OCI-LY3 (cell line): ENCODE data around the gene ARMC9.
"Not testable (repeated sequence)": the region's sequence is repeated elsewhere in the genome, so short reads cannot be mapped to it uniquely, and the experiment has no call there.

Source experiments
- H2AFZ ChIP-seq: fragments of 200-600, 300-600 bp; shearing (Covaris generic); 2 replicates; pipeline ENCODE4 v1.6.0; 2014; ENCODE audit warnings: antibody characterized with exemption, low read depth, low read length
- H3K27ac ChIP-seq: fragments of 200-600, 300-600 bp; sonication (generic); 2 replicates; pipeline ENCODE4 v1.5.1; 2014; ENCODE audit warnings: mild to moderate bottlenecking, low read length, moderate library complexity, mixed read lengths
- H3K27me3 ChIP-seq: fragments of 200-600, 300-600 bp; sonication (generic); 2 replicates; pipeline ENCODE4 v1.6.1; 2014; ENCODE audit warnings: low read depth, low read length, mixed read lengths
- H3K36me3 ChIP-seq: fragments of 200-600, 300-600 bp; sonication (generic); replicated peaks from 2 replicates; pipeline ENCODE3; 2014; ENCODE audit warnings: low read depth, low read length, mixed read lengths
- H3K4me1 ChIP-seq: fragments of 300-600, 200-600 bp; sonication (generic); 2 replicates; pipeline ENCODE4 v1.6.1; 2014; ENCODE audit warnings: low read length, mixed read lengths
- H3K4me2 ChIP-seq: fragments of 200-600, 300-600 bp; sonication (generic); 2 replicates; pipeline ENCODE4 v1.6.1; 2014; ENCODE audit warnings: low read length, mixed read lengths
- H3K4me3 ChIP-seq: fragments of 300-600, 200-600 bp; sonication (generic); 2 replicates; pipeline ENCODE4 v1.5.1; 2014; ENCODE audit warnings: antibody characterized with exemption, mild to moderate bottlenecking, low read length, moderate library complexity
- H3K79me2 ChIP-seq: fragments of 300-600, 200-600 bp; shearing (Covaris generic); 2 replicates; pipeline ENCODE4 v1.6.1; 2014; ENCODE audit warnings: mild to moderate bottlenecking, low read length, mixed read lengths
- H3K9ac ChIP-seq: fragments of 300-600, 200-600 bp; shearing (Covaris generic); 2 replicates; pipeline ENCODE4 v1.6.0; 2014; ENCODE audit warnings: mild to moderate bottlenecking, low read length, moderate library complexity
- H3K9me3 ChIP-seq: fragments of 200-600, 300-600 bp; shearing (Covaris generic); 2 replicates; pipeline ENCODE4 v1.6.1; 2014; ENCODE audit warnings: low read length, mixed read lengths; ENCODE audit not compliant: insufficient read depth
- H4K20me1 ChIP-seq: fragments of 200-600, 300-600 bp; sonication (generic); 2 replicates; pipeline ENCODE4 v1.6.1; 2016; ENCODE audit warnings: low read length, mixed read lengths; ENCODE audit not compliant: insufficient read depth
- CTCF ChIP-seq: fragments of 200-600, 300-600 bp; sonication (generic); IDR thresholded peaks from 2 replicates; pipeline ENCODE4 v1.5.1; 2014; ENCODE audit warnings: antibody characterized with exemption, low read length, low read depth
- EZH2phosphoT487 ChIP-seq: fragments of 200-600 bp; shearing (Covaris generic); IDR thresholded peaks from 2 replicates; pipeline ENCODE4 v1.6.1; 2018; ENCODE audit warnings: antibody characterized with exemption, mixed run types, low read depth

The ARMC9 gene

GRCh38 chr2:231250146-231250545 lies 51.7 kb downstream of the ARMC9 start:
- Histone ChIP-seq H3K27ac (no peak overlapping the region), H3K27me3 (no peaks in the 10 kb centered on the region), H4K20me1 (no peaks in the 10 kb centered on the region), H3K4me3 (no peak overlapping the region), H2AFZ (no peak overlapping the region), H3K79me2 (no peaks in the 10 kb centered on the region), H3K4me1 (peaks cover 5% of the 10 kb centered on the region; the same call in 1 of the 2 replicates), H3K36me3 (no peaks in the 10 kb centered on the region), H3K9me3 (no peaks in the 10 kb centered on the region), H3K9ac (no peak overlapping the region), H3K4me2 (no peak overlapping the region)
- TF ChIP-seq CTCF (no peak), EZH2phosphoT487 (no peak)

- TF ChIP-seq CTCF (no peak), EZH2phosphoT487 (no peak)
- Histone ChIP-seq H3K36me3 (no peaks in the 10 kb centered on the region), H3K9ac (no peak overlapping the region), H3K4me3 (no peak overlapping the region), H3K4me1 (peaks cover 5% of the 10 kb centered on the region; the same call in 1 of the 2 replicates), H2AFZ (no peak overlapping the region), H3K4me2 (no peak overlapping the region), H3K9me3 (no peaks in the 10 kb centered on the region), H3K27me3 (no peaks in the 10 kb centered on the region), H3K79me2 (no peaks in the 10 kb centered on the region), H3K27ac (no peak overlapping the region), H4K20me1 (no peaks in the 10 kb centered on the region)
Observed at GRCh38 chr2:231250698-231251097, 52.3 kb downstream of the ARMC9 start.

- not testable (repeated sequence) for H4K20me1 ChIP-seq, H3K4me2 ChIP-seq, H3K4me1 ChIP-seq
Observed at GRCh38 chr2:231253292-231253691, 54.9 kb downstream of the ARMC9 start.

GRCh38 chr2:231256494-231256893 lies 58.1 kb downstream of the ARMC9 start:
- Histone ChIP-seq H3K9ac (no peak overlapping the region), H3K27me3 (no peaks in the 10 kb centered on the region), H3K27ac (no peak overlapping the region), H3K4me3 (no peak overlapping the region), H4K20me1 (no peaks in the 10 kb centered on the region), H2AFZ (no peak overlapping the region), H3K79me2 (no peaks in the 10 kb centered on the region), H3K4me2 (no peak overlapping the region), H3K9me3 (no peaks in the 10 kb centered on the region), H3K4me1 (no peaks in the 10 kb centered on the region), H3K36me3 (no peaks in the 10 kb centered on the region)
- no peak for TF ChIP-seq EZH2phosphoT487

More at GRCh38 chr2:231253292-231253691, 54.9 kb downstream of the ARMC9 start:
- not testable (repeated sequence) for H3K9ac ChIP-seq, H3K9me3 ChIP-seq, H2AFZ ChIP-seq, H3K27me3 ChIP-seq, H3K79me2 ChIP-seq, H3K27ac ChIP-seq, H3K36me3 ChIP-seq, H3K4me3 ChIP-seq

- Histone ChIP-seq H3K4me2 (no peak overlapping the region), H2AFZ (no peak overlapping the region), H4K20me1 (no peaks in the 10 kb centered on the region)
Observed at GRCh38 chr2:231257763-231258162, 59.3 kb downstream of the ARMC9 start.

More at GRCh38 chr2:231257763-231258162, 59.3 kb downstream of the ARMC9 start:
- Histone ChIP-seq H3K79me2 (no peaks in the 10 kb centered on the region), H3K4me3 (no peak overlapping the region), H3K9me3 (no peaks in the 10 kb centered on the region), H3K36me3 (no peaks in the 10 kb centered on the region), H3K9ac (no peak overlapping the region), H3K4me1 (no peaks in the 10 kb centered on the region), H3K27ac (no peak overlapping the region), H3K27me3 (no peaks in the 10 kb centered on the region)
- TF ChIP-seq EZH2phosphoT487 (no peak), CTCF (no peak)
